Measurements from ENCODE around the gene NKAP.

DNA sequence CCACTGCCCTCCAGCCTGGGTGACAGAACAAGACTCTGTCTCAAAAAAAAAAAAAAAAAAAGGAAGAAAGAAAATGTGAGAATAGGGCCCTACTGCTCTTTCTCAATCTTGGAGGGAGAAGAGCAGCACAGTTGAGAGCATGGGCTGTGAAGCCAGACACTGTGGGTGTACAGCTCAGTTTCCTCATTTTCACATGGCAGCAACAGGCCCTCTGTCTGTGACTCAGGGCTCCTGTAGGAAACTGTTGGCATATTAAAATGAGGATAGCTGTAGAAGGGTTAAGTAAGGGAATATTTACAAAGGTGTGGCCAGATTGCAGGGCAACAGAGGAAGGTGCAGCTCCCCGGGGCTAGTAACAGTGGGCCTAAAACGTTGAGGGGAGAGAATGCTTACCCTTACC is 44.4 kb downstream of the NKAP start:
- TF ChIP-seq, protein P1, sequence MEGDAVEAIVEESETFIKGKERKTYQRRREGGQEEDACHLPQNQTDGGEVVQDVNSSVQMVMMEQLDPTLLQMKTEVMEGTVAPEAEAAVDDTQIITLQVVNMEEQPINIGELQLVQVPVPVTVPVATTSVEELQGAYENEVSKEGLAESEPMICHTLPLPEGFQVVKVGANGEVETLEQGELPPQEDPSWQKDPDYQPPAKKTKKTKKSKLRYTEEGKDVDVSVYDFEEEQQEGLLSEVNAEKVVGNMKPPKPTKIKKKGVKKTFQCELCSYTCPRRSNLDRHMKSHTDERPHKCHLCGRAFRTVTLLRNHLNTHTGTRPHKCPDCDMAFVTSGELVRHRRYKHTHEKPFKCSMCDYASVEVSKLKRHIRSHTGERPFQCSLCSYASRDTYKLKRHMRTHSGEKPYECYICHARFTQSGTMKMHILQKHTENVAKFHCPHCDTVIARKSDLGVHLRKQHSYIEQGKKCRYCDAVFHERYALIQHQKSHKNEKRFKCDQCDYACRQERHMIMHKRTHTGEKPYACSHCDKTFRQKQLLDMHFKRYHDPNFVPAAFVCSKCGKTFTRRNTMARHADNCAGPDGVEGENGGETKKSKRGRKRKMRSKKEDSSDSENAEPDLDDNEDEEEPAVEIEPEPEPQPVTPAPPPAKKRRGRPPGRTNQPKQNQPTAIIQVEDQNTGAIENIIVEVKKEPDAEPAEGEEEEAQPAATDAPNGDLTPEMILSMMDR (IDR thresholded peaks at IDR 0.05), result no peak
- no peak for TF ChIP-seq EZH2 (IDR thresholded peaks at IDR 0.05)
